Heart right ventricle (tissue), 16 donors: ENCODE measurements around the gene SENP5. TPM values are rescaled to one million over a fixed set of nuclear protein-coding genes. Genes with fewer than 3 reads are reported as not detected.
A peak's percentile ranks its signal among the peaks of the same experiment; 100 is the strongest.
"Not testable (repeated sequence)": the region's sequence is repeated elsewhere in the genome, so short reads cannot be mapped to it uniquely, and the experiment has no call there.

Source experiments
- ATAC-seq, 8 donors: fragments of 200-7000 bp; cut with Tn5 transposase; one replicate each; pipeline ENCODE4 v1.9.1; 2020; ENCODE audit warnings: mild to moderate bottlenecking in 8 of 8, moderate library complexity in 8 of 8, moderate number of reproducible peaks in 1 of 8
- DNase-seq, 2 donors: peaks; one replicate each; pipeline ENCODE4 v3.0.0-alpha.2; 2020
- H3K27ac ChIP-seq, 10 donors: fragments of 200-600 bp; sonication (generic) in 2 of 10; one replicate each; pipeline versions ENCODE4 v1.5.0 to v1.8.0; 2020 to 2022; ENCODE audit warnings: mild to moderate bottlenecking in 3 of 10
- H3K27me3 ChIP-seq, 7 donors: fragments of 200-600 bp; one replicate each; pipeline ENCODE4 v1.8.0; 2021 to 2022; ENCODE audit warnings: mild to moderate bottlenecking in 2 of 7
- H3K36me3 ChIP-seq, 9 donors: fragments of 200-600 bp; sonication (generic) in 1 of 9; one replicate each; pipeline versions ENCODE4 v1.5.0 to v1.8.0; 2020 to 2022; ENCODE audit warnings: mild to moderate bottlenecking in 2 of 9
- H3K4me1 ChIP-seq, 9 donors: fragments of 200-600 bp; sonication (generic) in 1 of 9; one replicate each; pipeline versions ENCODE4 v1.5.0 to v1.8.0; 2020 to 2022; ENCODE audit warnings: mild to moderate bottlenecking in 4 of 9
- H3K4me3 ChIP-seq, 10 donors: fragments of 200-600 bp; sonication (generic) in 2 of 10; one replicate each; pipeline versions ENCODE4 v1.5.0 to v1.8.0; 2020 to 2022; ENCODE audit warnings: mild to moderate bottlenecking in 7 of 10, moderate library complexity in 2 of 10
- H3K9me3 ChIP-seq, 11 donors: fragments of 200-600 bp in 10 of 11; sonication (generic) in 2 of 11; one replicate each; pipeline versions ENCODE4 v1.5.0 to v1.8.0; 2013 to 2022; ENCODE audit warnings: mild to moderate bottlenecking in 2 of 11, control low read depth in 1 of 11, moderate library complexity in 1 of 11
- CTCF ChIP-seq, 9 donors: fragments of 200-600 bp; sonication (generic) in 2 of 9; IDR thresholded peaks; one replicate each; pipeline versions ENCODE4 v1.5.0 to v1.8.0; 2021 to 2022; ENCODE audit warnings: antibody characterized with exemption in 9 of 9, mild to moderate bottlenecking in 5 of 9, moderate library complexity in 1 of 9
- WGBS, 2 donors: extraction: QIAGEN DNeasy Blood & Tissue Kit; methylation state at CpG; one replicate each; pipeline ENCODE4 v1.1.7; 2013; ENCODE audit warnings: inconsistent platforms in 1 of 2; 5-methylcytosine and 5-hydroxymethylcytosine counted together
- intact Hi-C, 10 donors: fragments of 100-400 bp; cut with DNase I; formaldehyde crosslinking; loops; one replicate each; pipeline versions ENCODE4 v1.11.1 to v1.14.2; 2022
- polyA plus RNA-seq, 2 donors: library from polyadenylated mRNA; stranded (reverse); fragments of 200-250 nt; gene quantifications; one replicate each; pipeline ENCODE4 v1.2.3, GENCODE V29; 2013
- total RNA-seq, 10 donors: library from RNA; stranded (reverse); fragmentation: NEBNext Ultra II Directional in 3 of 10; extraction: Animal tissue kit (Norgen Biotek cat#: 25700) in 3 of 10; gene quantifications; one replicate each; pipeline versions ENCODE4 v1.2.1 to v1.2.4, GENCODE V29; 2021 to 2023
- donor health status: Arrhythmogenic right ventricular cardiomyopathy.
- donor health status: ischemic (EF 13 %, LVEDD 7.1; RV severe dilation, severe dysfunction).
- donor health status: healthy with polysubstance abuse.
- donor health status: DM: no; HTN: yes; CAD: no.
- donor health status: DM: no; HTN: no; CAD: no.
- donor health status: ischemic (EF 25% LVEDD 6.9; RV normal size, moderate dysfunction).
- donor health status: ischemic (EF 25% LVEDD 5.7; RV mildly dilated, moderate dysfunction).
- donor health status: healthy.
- donor health status: DM: yes; HTN: yes; CAD: no.
- donor health status: Ischemic cardiomyopathy.
- donor health status: ischemic (EF 35%, LVEDD 5.7; RV mildly dilated, moderate dysfunction).
- donor health status: nonischemic (EF 11% LVEDD 7.7; RV severe dilation, severe dysfunction).
- donor health status: DM: yes; HTN: yes; CAD: no.
- donor health status: PGD.
- donor health status: ischemic (EF 29% LVEDD 5.4; RV normal size, mild dysfunction).
- donor health status: nonischemic (EF 23%, LVEDD 6.1; RV moderate dilation, normal function).

The SENP5 gene
- total and polyA plus RNA-seq, 12 donors: 5.8 to 24.9 (median 20.3) TPM

- WGBS, 2 donors: 76 to 84% methylated on average over 11 of the region's 11 CpGs
- H3K4me3 ChIP-seq: no peak overlapping the region
- no peak for TF ChIP-seq CTCF (IDR thresholded peaks at IDR 0.05)
- H3K9me3 ChIP-seq: peaks cover 0 to 12% (median 0%) of the 10 kb centered on the region in 11 donors
- H3K27me3 ChIP-seq: peaks cover 0 to 9% (median 0%) of the 10 kb centered on the region in 7 donors
- DNase-seq (no peak), ATAC-seq (no peak)
- intact Hi-C loops: loop anchor here in 1 of 10 donors (10.0 kb wide), 1 partner anchor 116 kb away; the partner anchor contains the start of gene PIGZ
- H3K4me1 ChIP-seq: no peaks in the 10 kb centered on the region
- no peak overlapping the region for H3K27ac ChIP-seq
- no peaks in the 10 kb centered on the region for H3K36me3 ChIP-seq
Observed at GRCh38 chr3:196849180-196849741, 18.5 kb upstream of the SENP5 start.

GRCh38 chr3:196863000-196863399 is 4.7 kb upstream of the SENP5 start:
- not testable (repeated sequence) for H3K27me3 ChIP-seq, DNase-seq, H3K9me3 ChIP-seq, H3K36me3 ChIP-seq, H3K4me1 ChIP-seq, H3K4me3 ChIP-seq, ATAC-seq, H3K27ac ChIP-seq
- intact Hi-C loops: loop anchor here in 2 of 10 donors (10.0 kb wide), 2 partner anchors 72 to 82 kb away; partner anchors contain the start of gene NCBP2 (in 1 of the 2)
- WGBS, 2 donors: 93 to 94% methylated on average over 8 of the region's 8 CpGs

GRCh38 chr3:196867155-196867506 is 589 bp upstream of the SENP5 start:
- H3K36me3 ChIP-seq: peaks cover 0 to 11% (median 5%) of the 10 kb centered on the region in 9 donors
- peak overlapping the region; percentile 83 to 98 (median 94) for H3K27ac ChIP-seq
- H3K9me3 ChIP-seq: peaks cover 0 to 7% (median 0%) of the 10 kb centered on the region in 11 donors
- WGBS, 2 donors: 33 to 36% methylated on average over 6 of the region's 6 CpGs
- peak in 3 of 8 donors; percentile 2 to 8 (median 5) for ATAC-seq
- intact Hi-C loops: loop anchor here in 8 of 10 donors (2.0 to 10.0 kb wide), 5 partner anchors 68 to 78 kb away; partner anchors contain the start of gene NCBP2 (in 6 of the 8)
- no peaks in the 10 kb centered on the region for H3K27me3 ChIP-seq
- peak overlapping the region; percentile 82 to 100 (median 99) for H3K4me3 ChIP-seq
- no peak for DNase-seq
- peaks cover 4 to 38% (median 23%) of the 10 kb centered on the region in 9 donors for H3K4me1 ChIP-seq
- TF ChIP-seq CTCF (IDR thresholded peaks at IDR 0.05): no peak

- 0 to 1% methylated on average over 29 of the region's 29 CpGs for WGBS, 2 donors
- H3K27me3 ChIP-seq: no peaks in the 10 kb centered on the region
- peaks cover 0 to 2% (median 0%) of the 10 kb centered on the region in 11 donors for H3K9me3 ChIP-seq
- DNase-seq (peak in 1 of 2 donors; percentile 6), ATAC-seq (peak in 7 of 8 donors; percentile 5 to 37 (median 9))
- H3K27ac ChIP-seq: peak overlapping the region; percentile 83 to 98 (median 94)
- H3K36me3 ChIP-seq: peaks cover 0 to 11% (median 5%) of the 10 kb centered on the region in 9 donors
- H3K4me3 ChIP-seq: peak overlapping the region; percentile 82 to 100 (median 99)
- peaks cover 4 to 45% (median 25%) of the 10 kb centered on the region in 9 donors for H3K4me1 ChIP-seq
- intact Hi-C loops: loop anchor here in 5 of 10 donors (2.0 to 10.0 kb wide), 4 partner anchors 67 to 155 kb away; partner anchors contain the start of genes NCBP2 (in 4 of the 5), CEP19 (in 1 of the 5) and PIGX (in 1 of the 5)
- peak in 1 of 9 donors; percentile 4 for TF ChIP-seq CTCF (IDR thresholded peaks at IDR 0.05)
Observed at GRCh38 chr3:196868297-196868661, 559 bp downstream of the SENP5 start.

- no peaks in the 10 kb centered on the region for H3K9me3 ChIP-seq
- no peak for TF ChIP-seq CTCF (IDR thresholded peaks at IDR 0.05)
- no peak overlapping the region for H3K27ac ChIP-seq
- DNase-seq (no peak), ATAC-seq (no peak)
- intact Hi-C loops: loop anchor here in 1 of 10 donors (10.0 kb wide), 1 partner anchor 72 kb away; the partner anchor contains the start of gene NCBP2
- 81 to 83% methylated on average over 4 of the region's 4 CpGs for WGBS, 2 donors
- no peak overlapping the region for H3K4me3 ChIP-seq
- H3K36me3 ChIP-seq: peaks cover 0 to 11% (median 5%) of the 10 kb centered on the region in 9 donors
- no peaks in the 10 kb centered on the region for H3K27me3 ChIP-seq
- peaks cover 1 to 42% (median 28%) of the 10 kb centered on the region in 9 donors for H3K4me1 ChIP-seq
Observed at GRCh38 chr3:196872316-196872715, 4.6 kb downstream of the SENP5 start.

- H3K4me3 ChIP-seq, ATAC-seq, H3K27me3 ChIP-seq, H3K27ac ChIP-seq, H3K9me3 ChIP-seq, DNase-seq: not testable (repeated sequence)
- WGBS, 2 donors: 91% methylated on average over 7 of the region's 7 CpGs
- intact Hi-C loops: loop anchor here in 1 of 10 donors (10.0 kb wide), 1 partner anchor 70 kb away; the partner anchor contains the start of gene NCBP2
- peaks cover 0 to 46% (median 15%) of the 10 kb centered on the region in 9 donors for H3K4me1 ChIP-seq
- peaks cover 0 to 11% (median 5%) of the 10 kb centered on the region in 9 donors for H3K36me3 ChIP-seq
Observed at GRCh38 chr3:196874511-196875094, 6.9 kb downstream of the SENP5 start.
